ENCODE data around the gene ZNF512. TPM values are rescaled to one million over a fixed set of nuclear protein-coding genes. Genes with fewer than 3 reads are reported as not detected.
"Not testable (repeated sequence)": the region's sequence is repeated elsewhere in the genome, so short reads cannot be mapped to it uniquely, and the experiment has no call there.

ZNF512 gene
- total RNA-seq, 3 donors from 2014 or later, result 13.6 to 16.6 (median 16.4) TPM

GRCh38 chr2:27595412-27595811 lies 12.6 kb downstream of the ZNF512 start:
- not testable (repeated sequence) for H3K27me3 Mint-ChIP-seq (ENCODE audit: low read depth); H3K4me3 Mint-ChIP-seq; DNase-seq; ATAC-seq
- Mint-ChIP-seq H3K36me3 (ENCODE audit: insufficient read depth) (peaks cover 53% of the 10 kb centered on the region), H3K9me3 (peaks cover 18% of the 10 kb centered on the region), H3K4me1 (ENCODE audit: low read depth) (peaks cover 43% of the 10 kb centered on the region)

DNA sequence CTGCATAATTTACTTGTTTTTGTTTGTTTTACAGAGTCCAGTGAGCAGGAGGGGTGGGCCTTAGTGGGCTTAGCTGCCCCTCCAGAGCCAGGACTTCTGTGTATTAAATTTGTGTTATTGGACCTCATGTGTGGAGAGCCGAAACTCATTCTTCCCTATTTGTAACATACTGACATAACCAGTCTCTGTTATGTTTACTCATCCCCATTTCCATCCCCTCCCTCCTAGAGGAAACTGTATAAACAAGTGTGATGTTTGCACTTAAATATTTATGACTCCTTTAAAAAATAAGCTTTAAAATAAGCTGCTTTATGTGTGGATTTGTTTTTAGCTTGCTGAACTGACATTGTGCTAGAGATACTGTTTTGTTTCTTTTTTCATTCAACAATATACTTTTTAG lies 13.8 kb downstream of the ZNF512 start:
- Mint-ChIP-seq H3K4me1 (ENCODE audit: low read depth) (peaks cover 39% of the 10 kb centered on the region), H3K27me3 (ENCODE audit: low read depth) (no peaks in the 10 kb centered on the region), H3K36me3 (ENCODE audit: insufficient read depth) (peaks cover 56% of the 10 kb centered on the region), H3K9me3 (peaks cover 13% of the 10 kb centered on the region), H3K4me3 (no peak overlapping the region)
- ATAC-seq (no peak), DNase-seq (no peak)

DNA sequence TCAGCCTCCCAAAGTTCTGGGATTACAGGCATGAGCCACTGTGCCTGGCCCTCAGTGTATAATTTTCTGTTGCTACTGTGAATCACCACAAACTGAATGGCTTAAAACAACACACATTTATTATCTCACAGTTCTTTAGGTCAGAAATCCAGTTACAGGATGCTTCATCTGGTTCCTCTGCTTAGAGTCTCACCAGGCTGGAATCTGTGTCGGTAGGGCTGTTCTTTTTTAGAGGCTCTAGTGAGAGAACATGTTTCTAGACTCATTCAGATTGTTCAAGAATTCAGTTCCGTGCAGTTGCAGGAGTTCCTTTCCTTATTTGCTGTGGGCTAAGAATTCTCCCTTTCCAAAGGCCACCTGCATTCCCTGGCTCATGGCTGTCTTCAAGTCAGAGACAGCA lies 23.8 kb downstream of the ZNF512 start:
- Mint-ChIP-seq H3K4me1 (ENCODE audit: low read depth) (peaks cover 2% of the 10 kb centered on the region), H3K36me3 (ENCODE audit: insufficient read depth) (peaks cover 44% of the 10 kb centered on the region), H3K4me3 (no peak overlapping the region), H3K27me3 (ENCODE audit: low read depth) (no peaks in the 10 kb centered on the region), H3K9me3 (no peaks in the 10 kb centered on the region)
- ATAC-seq (no peak), DNase-seq (no peak)

DNA sequence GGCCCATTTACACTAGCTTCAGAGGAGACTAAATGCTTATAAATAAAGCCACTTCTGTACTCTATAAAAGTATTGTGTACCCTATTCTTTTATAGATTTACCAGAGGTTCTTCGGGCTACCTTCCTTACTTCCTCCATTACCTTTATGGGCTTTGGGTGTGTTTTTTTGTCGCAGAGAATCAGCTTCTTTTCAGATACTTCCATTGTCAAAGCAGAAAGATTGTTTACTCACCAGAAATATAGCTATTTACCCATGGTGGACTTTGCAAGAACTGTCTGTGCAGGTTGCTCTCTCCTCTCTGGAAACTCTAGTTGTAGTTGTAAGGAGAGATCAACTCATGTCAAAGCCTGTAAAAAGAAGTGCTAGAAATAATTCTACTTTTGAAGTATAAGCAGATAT lies 31.1 kb downstream of the ZNF512 start:
- no peak for DNase-seq
- H3K27me3 Mint-ChIP-seq (ENCODE audit: low read depth), result no peaks in the 10 kb centered on the region
- ATAC-seq, result no peak
- H3K9me3 Mint-ChIP-seq, result no peaks in the 10 kb centered on the region
- H3K36me3 Mint-ChIP-seq (ENCODE audit: insufficient read depth), result peaks cover 42% of the 10 kb centered on the region
- no peaks in the 10 kb centered on the region for H3K4me1 Mint-ChIP-seq (ENCODE audit: low read depth)
- no peak overlapping the region for H3K4me3 Mint-ChIP-seq

DNA sequence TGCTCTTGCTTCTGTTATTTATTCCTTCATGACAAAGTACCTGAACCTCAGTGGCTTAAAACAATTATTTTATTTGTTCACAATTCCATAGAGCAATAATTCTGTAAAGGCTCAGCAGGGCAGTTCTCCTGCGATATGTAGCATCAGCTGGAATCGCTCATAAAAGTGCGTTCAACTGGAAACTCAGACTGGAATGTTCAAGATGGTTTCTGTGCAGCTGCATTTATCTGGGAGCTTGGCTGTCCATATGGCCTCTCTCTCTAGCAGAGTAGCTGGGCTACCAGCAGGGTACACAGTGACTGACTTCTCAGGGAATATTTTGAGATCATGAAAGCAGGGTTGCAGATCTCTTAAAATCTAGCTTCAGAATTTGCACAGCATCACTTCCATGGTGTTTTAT lies 32.5 kb downstream of the ZNF512 start:
- no peaks in the 10 kb centered on the region for H3K27me3 Mint-ChIP-seq (ENCODE audit: low read depth)
- ATAC-seq (no peak), DNase-seq (no peak)
- peaks cover 47% of the 10 kb centered on the region for H3K36me3 Mint-ChIP-seq (ENCODE audit: insufficient read depth)
- no peak overlapping the region for H3K4me3 Mint-ChIP-seq
- no peaks in the 10 kb centered on the region for H3K4me1 Mint-ChIP-seq (ENCODE audit: low read depth)
- no peaks in the 10 kb centered on the region for H3K9me3 Mint-ChIP-seq

DNA sequence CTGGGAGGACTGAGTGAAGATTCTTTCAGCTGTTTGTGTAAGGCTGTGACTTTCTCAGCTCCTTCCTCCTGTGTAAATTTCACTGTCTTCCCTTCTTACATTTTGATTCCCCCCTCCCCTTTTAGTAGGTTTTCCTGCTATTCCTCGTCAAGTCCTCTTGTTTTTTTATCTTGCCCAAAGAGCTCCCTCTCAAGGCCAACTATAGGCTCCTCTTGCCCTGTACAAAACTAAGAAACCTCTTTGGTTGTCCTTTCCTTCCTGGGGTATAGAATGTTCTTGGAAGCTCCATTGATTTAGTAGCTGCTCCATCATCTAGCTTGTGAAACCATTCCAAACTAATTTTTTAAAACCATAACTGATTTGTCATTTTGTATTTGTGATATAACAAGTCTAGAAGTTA lies 38.7 kb downstream of the ZNF512 start:
- H3K4me1 Mint-ChIP-seq (ENCODE audit: low read depth), result no peaks in the 10 kb centered on the region
- peaks cover 58% of the 10 kb centered on the region for H3K36me3 Mint-ChIP-seq (ENCODE audit: insufficient read depth)
- no peaks in the 10 kb centered on the region for H3K9me3 Mint-ChIP-seq
- no peak overlapping the region for H3K4me3 Mint-ChIP-seq
- H3K27me3 Mint-ChIP-seq (ENCODE audit: low read depth), result no peaks in the 10 kb centered on the region
- DNase-seq (no peak), ATAC-seq (no peak)

DNA sequence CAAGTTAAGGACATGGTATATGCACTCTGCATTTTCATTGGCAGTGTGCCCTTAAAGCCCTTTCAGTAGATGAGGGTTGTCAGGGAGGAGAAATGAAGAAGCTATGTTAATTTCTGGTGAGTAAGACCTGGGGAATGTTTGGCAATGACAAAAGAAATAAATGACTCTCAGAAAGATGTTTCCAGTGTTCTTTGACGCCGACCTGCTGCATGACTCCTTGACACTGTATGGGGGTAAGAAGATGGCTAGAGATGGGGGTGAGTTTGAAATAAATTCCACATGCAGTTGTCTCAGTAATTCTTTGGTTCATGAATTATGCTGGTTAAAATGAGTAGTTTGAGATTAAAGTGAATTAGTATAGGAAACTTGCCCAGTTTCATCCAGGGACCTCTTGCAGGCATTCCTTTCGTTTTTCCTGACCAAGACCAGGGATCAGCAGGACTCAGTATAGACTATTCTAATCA lies 40.1 kb downstream of the ZNF512 start:
- H3K36me3 Mint-ChIP-seq (ENCODE audit: insufficient read depth), result peaks cover 49% of the 10 kb centered on the region
- H3K27me3 Mint-ChIP-seq (ENCODE audit: low read depth), result no peaks in the 10 kb centered on the region
- H3K4me3 Mint-ChIP-seq, result no peak overlapping the region
- DNase-seq, result no peak
- no peak for ATAC-seq
- peaks cover 10% of the 10 kb centered on the region for H3K4me1 Mint-ChIP-seq (ENCODE audit: low read depth)
- H3K9me3 Mint-ChIP-seq, result no peaks in the 10 kb centered on the region

- ATAC-seq, result no peak
- H3K36me3 Mint-ChIP-seq (ENCODE audit: insufficient read depth), result peaks cover 40% of the 10 kb centered on the region
- no peak overlapping the region for H3K4me3 Mint-ChIP-seq
- H3K9me3 Mint-ChIP-seq, result no peaks in the 10 kb centered on the region
- no peak for DNase-seq
- peaks cover 15% of the 10 kb centered on the region for H3K4me1 Mint-ChIP-seq (ENCODE audit: low read depth)
- no peaks in the 10 kb centered on the region for H3K27me3 Mint-ChIP-seq (ENCODE audit: low read depth)
Measured at GRCh38 chr2:27624943-27625342, 42.1 kb downstream of the ZNF512 start.

DNA sequence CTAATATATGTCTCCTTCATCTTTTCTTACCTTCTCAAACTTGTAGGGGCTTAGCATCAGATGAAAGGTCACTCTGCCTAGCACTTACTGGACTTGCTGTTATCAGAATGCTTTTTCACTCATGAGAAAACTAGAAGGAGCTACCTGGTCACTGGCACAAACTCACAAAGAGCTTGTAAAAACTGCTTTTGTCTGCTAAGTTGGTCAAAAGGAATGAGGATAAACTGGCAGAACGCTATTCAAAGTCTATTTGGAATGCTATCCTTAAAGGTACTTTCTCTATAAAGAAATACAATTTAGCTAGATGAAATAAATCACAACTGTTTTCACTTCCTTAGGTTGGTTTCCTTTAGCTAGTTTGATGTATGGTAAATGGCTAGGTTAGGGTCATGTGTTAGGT lies 43.5 kb downstream of the ZNF512 start:
- not testable (repeated sequence) for DNase-seq; H3K27me3 Mint-ChIP-seq (ENCODE audit: low read depth); H3K9me3 Mint-ChIP-seq; ATAC-seq; H3K4me3 Mint-ChIP-seq
- Mint-ChIP-seq H3K4me1 (ENCODE audit: low read depth) (peaks cover 23% of the 10 kb centered on the region), H3K36me3 (ENCODE audit: insufficient read depth) (peaks cover 33% of the 10 kb centered on the region)

DNA sequence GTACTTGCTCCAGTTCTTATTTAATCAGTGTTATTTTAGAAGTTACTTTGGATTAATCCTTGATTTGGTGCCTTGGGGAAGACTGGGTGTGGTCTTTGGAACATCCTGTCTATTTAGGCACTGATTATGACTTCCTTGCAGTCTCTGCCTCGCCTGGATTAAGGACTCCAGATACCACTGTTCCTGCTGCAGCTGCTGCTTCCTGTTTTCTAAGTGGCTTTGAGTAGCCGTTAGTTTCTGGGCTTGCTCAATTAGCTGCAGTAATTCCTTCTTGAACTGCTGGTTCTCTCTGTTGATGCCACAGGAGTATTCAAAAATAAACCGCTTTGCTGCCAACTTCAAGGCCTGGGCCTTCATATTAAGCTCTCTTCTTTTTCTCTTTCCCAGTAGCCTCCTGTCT lies 44.1 kb downstream of the ZNF512 start:
- not testable (repeated sequence) for H3K27me3 Mint-ChIP-seq (ENCODE audit: low read depth); ATAC-seq; H3K9me3 Mint-ChIP-seq; DNase-seq; H3K4me3 Mint-ChIP-seq
- peaks cover 33% of the 10 kb centered on the region for H3K36me3 Mint-ChIP-seq (ENCODE audit: insufficient read depth)
- peaks cover 26% of the 10 kb centered on the region for H3K4me1 Mint-ChIP-seq (ENCODE audit: low read depth)

- Mint-ChIP-seq H3K27me3 (ENCODE audit: low read depth) (no peaks in the 10 kb centered on the region), H3K4me1 (ENCODE audit: low read depth) (peaks cover 28% of the 10 kb centered on the region), H3K36me3 (ENCODE audit: insufficient read depth) (peaks cover 31% of the 10 kb centered on the region), H3K4me3 (no peak overlapping the region), H3K9me3 (no peaks in the 10 kb centered on the region)
- ATAC-seq (peak; percentile 64 to 65), DNase-seq (no peak)
Measured at GRCh38 chr2:27627963-27628766, 45.3 kb downstream of the ZNF512 start.

- ATAC-seq (peak; percentile 98), DNase-seq (peak; percentile 93)
- Mint-ChIP-seq H3K4me1 (ENCODE audit: low read depth) (peaks cover 30% of the 10 kb centered on the region), H3K27me3 (ENCODE audit: low read depth) (no peaks in the 10 kb centered on the region), H3K4me3 (no peak within 1 kb of the TSS), H3K9me3 (no peaks in the 10 kb centered on the region), H3K36me3 (ENCODE audit: insufficient read depth) (peaks cover 29% of the 10 kb centered on the region)
Measured at GRCh38 chr2:27628767-27629709, 46.2 kb downstream of the ZNF512 start, which contains the start of the genes CCDC121 and GPN1. TSS of gene CCDC121 (minus strand) at chr2:27629012. CDS start at chr2:27627799, 1,213 bp downstream. TSS of gene GPN1 (plus strand) at chr2:27629050. CDS start at chr2:27629059, 9 bp downstream.

DNA sequence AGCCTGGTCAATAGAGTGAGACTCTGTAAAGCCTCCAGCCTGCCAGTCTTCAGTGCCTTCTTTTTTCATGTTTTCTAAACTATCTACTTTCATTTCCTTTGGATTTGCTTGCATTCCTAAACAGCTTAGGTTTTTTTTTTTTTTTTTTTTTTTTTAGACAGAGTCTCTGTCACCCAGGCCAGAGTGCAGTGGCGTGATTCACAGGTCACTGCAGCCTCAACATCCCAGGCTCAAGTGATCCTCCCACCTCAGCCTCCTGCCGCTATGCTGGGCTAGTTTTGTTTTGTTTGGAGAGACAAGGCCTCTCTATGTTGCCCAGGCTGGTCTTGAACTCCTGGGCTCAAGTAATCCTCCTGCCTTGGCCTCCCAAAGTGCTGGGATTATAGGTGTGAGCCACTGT lies 47.4 kb downstream of the ZNF512 start:
- not testable (repeated sequence) for H3K4me3 Mint-ChIP-seq; ATAC-seq; H3K9me3 Mint-ChIP-seq; H3K27me3 Mint-ChIP-seq (ENCODE audit: low read depth); DNase-seq
- Mint-ChIP-seq H3K36me3 (ENCODE audit: insufficient read depth) (peaks cover 32% of the 10 kb centered on the region), H3K4me1 (ENCODE audit: low read depth) (peaks cover 30% of the 10 kb centered on the region)

GRCh38 chr2:27634291-27634690 lies 51.4 kb downstream of the ZNF512 start:
- DNase-seq (no peak), ATAC-seq (no peak)
- peaks cover 51% of the 10 kb centered on the region for H3K36me3 Mint-ChIP-seq (ENCODE audit: insufficient read depth)
- no peak overlapping the region for H3K4me3 Mint-ChIP-seq
- no peaks in the 10 kb centered on the region for H3K27me3 Mint-ChIP-seq (ENCODE audit: low read depth)
- H3K9me3 Mint-ChIP-seq, result no peaks in the 10 kb centered on the region
- peaks cover 35% of the 10 kb centered on the region for H3K4me1 Mint-ChIP-seq (ENCODE audit: low read depth)

All from activated T-cell treated with anti-CD3 and anti-CD28 coated beads, Interleukin-2, amount 50 U/mL, for 4 hours (primary cell).